SK-N-SH (cell line): ENCODE results near the gene DCUN1D3.

Experiments
- EZH2phosphoT487 ChIP-seq: fragments of 200-600 bp; sonication (generic); IDR thresholded peaks from 2 replicates; pipeline ENCODE4 v1.6.1; 2017; ENCODE audit warnings: low read depth, mixed run types, mild to moderate bottlenecking, antibody characterized with exemption, moderate library complexity, borderline replicate concordance
- POLR2AphosphoS5 ChIP-seq: IDR thresholded peaks from 2 replicates; pipeline ENCODE4 v1.6.1; 2012; ENCODE audit warnings: low read depth, low read length
- TAF1 ChIP-seq: IDR thresholded peaks from 2 replicates; pipeline ENCODE4 v1.6.1; 2012; ENCODE audit warnings: low read depth, mild to moderate bottlenecking, low read length, moderate library complexity, borderline replicate concordance
- TEAD4 ChIP-seq: IDR thresholded peaks from 2 replicates; pipeline ENCODE4 v1.4.0; 2012; ENCODE audit warnings: mild to moderate bottlenecking, borderline replicate concordance; ENCODE audit not compliant: insufficient read depth
- TF ChIP-seq, protein P1 (sequence below): fragments of 200-600 bp; sonication (generic); IDR thresholded peaks from 2 replicates; pipeline ENCODE4 v1.6.1; 2017; ENCODE audit warnings: antibody characterized with exemption, mild to moderate bottlenecking, moderate library complexity
- TF ChIP-seq, protein P2 (sequence below): IDR thresholded peaks from 2 replicates; pipeline ENCODE4 v1.4.0; 2012; ENCODE audit warnings: low read depth
- TF ChIP-seq, protein P3 (sequence below): IDR thresholded peaks from 2 replicates; pipeline ENCODE4 v1.4.0; 2012; ENCODE audit warnings: low read depth, borderline replicate concordance

DNA sequence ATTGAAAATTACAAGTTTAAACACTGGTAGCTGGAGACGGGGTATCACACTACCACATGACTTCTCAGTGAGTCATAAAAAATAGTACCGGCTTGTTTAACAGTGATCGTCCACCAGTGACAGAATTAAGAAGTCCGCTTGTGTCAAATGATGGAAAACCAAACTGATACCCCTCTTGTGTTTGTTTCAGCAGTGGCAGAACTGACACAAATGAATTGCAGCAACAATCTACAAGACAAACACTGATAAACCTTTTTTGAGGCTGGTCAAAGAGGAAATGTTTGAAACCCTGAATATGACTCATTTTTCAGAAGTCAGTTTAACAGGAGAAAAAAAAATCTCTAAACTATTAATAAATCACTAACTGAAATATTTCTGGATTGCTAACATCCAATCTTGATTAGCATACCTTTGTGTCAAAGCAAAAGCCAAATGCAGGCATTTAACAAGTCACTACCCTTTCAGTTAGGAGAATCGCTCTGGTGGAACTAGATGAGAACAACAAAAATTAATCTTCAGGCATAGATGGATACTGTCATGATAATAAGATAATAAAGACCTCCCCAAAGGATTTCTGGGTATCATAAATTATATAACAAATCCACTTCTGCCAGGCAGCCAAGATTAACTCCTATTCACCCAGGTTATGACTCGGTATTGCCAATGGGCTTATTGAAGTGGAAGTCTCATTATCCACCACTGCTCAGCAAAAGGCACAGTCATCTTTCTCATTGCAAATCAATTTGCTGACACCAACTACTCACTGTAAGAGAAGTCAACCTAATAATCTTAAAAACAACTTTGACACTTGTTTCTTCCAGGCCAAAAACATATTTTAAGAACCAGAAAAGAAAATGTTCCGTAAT, 20.8 kb downstream of the DCUN1D3 start:
- no peak for TF ChIP-seq EZH2phosphoT487
- TF ChIP-seq POLR2AphosphoS5, result no peak; the same call in 1 of the 2 replicates
- TF ChIP-seq, protein P1, sequence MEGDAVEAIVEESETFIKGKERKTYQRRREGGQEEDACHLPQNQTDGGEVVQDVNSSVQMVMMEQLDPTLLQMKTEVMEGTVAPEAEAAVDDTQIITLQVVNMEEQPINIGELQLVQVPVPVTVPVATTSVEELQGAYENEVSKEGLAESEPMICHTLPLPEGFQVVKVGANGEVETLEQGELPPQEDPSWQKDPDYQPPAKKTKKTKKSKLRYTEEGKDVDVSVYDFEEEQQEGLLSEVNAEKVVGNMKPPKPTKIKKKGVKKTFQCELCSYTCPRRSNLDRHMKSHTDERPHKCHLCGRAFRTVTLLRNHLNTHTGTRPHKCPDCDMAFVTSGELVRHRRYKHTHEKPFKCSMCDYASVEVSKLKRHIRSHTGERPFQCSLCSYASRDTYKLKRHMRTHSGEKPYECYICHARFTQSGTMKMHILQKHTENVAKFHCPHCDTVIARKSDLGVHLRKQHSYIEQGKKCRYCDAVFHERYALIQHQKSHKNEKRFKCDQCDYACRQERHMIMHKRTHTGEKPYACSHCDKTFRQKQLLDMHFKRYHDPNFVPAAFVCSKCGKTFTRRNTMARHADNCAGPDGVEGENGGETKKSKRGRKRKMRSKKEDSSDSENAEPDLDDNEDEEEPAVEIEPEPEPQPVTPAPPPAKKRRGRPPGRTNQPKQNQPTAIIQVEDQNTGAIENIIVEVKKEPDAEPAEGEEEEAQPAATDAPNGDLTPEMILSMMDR, result no peak
- TF ChIP-seq, protein P2, sequence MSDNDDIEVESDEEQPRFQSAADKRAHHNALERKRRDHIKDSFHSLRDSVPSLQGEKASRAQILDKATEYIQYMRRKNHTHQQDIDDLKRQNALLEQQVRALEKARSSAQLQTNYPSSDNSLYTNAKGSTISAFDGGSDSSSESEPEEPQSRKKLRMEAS, result no peak
- TF ChIP-seq TEAD4, result no peak
- no peak for TF ChIP-seq TAF1
- TF ChIP-seq, protein P3, sequence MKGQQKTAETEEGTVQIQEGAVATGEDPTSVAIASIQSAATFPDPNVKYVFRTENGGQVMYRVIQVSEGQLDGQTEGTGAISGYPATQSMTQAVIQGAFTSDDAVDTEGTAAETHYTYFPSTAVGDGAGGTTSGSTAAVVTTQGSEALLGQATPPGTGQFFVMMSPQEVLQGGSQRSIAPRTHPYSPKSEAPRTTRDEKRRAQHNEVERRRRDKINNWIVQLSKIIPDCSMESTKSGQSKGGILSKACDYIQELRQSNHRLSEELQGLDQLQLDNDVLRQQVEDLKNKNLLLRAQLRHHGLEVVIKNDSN, result peak; percentile 10; the same call in 1 of the 2 replicates
